ENCODE data around the gene ZNF316.

Gene ZNF316

DNA sequence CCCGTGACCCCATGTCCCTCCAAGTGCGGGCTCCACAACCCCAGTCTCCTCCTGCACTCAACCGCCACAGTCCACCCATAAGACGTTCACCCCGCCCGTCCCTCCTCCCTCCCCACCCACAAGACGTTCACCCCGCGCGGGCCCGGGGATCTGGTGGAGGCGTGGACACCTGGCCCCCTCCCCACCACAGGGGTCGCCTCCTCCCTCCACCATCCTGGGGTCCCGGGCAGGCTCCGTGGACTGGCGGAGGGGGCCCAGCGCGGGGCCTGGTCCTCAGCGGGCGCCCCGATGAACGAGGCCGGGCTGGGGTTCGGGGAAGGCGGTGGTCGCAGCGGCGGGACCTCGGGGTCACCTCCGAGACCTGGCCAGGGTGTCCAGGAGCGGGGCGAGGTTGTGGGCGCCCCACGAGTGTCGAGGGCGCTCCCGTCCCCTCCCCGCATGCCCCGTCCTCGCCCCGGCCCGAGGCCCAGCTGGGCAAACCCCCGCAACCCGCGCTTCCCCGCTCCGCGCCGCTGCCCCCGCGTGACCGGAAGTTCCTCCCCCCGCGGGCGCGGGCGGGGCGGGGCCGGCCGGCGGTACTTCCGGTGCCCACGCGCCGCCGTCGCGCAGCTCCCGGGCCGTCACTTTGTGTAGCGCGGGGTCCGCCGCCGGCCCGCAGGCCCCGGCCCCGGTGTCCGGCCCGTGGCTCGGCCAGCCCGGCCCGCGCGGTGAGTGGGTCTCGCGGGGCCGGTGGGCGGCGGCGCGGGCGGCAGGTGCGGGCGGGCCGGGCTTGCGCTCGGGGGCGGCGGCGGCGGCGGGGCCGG, at the start of gene ZNF316:
TSS of gene ZNF316 (plus strand) at position 578 of the 803 bp plus-strand sequence. CDS start 5,092 bp downstream, outside the sequence.
- DNase-seq = no peak

DNA sequence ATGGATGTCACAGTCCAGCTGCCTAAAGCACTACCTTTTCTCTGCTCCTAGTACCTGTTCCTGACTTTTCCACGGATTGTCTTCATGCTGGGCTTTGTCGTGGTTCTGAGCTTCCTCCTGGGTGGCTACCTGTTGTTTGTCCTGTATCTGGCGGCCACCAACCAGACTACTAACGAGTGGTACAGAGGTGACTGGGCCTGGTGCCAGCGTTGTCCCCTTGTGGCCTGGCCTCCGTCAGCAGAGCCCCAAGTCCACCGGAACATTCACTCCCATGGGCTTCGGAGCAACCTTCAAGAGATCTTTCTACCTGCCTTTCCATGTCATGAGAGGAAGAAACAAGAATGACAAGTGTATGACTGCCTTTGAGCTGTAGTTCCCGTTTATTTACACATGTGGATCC, 48.6 kb upstream of the ZNF316 start:
- DNase-seq = no peak

DNA sequence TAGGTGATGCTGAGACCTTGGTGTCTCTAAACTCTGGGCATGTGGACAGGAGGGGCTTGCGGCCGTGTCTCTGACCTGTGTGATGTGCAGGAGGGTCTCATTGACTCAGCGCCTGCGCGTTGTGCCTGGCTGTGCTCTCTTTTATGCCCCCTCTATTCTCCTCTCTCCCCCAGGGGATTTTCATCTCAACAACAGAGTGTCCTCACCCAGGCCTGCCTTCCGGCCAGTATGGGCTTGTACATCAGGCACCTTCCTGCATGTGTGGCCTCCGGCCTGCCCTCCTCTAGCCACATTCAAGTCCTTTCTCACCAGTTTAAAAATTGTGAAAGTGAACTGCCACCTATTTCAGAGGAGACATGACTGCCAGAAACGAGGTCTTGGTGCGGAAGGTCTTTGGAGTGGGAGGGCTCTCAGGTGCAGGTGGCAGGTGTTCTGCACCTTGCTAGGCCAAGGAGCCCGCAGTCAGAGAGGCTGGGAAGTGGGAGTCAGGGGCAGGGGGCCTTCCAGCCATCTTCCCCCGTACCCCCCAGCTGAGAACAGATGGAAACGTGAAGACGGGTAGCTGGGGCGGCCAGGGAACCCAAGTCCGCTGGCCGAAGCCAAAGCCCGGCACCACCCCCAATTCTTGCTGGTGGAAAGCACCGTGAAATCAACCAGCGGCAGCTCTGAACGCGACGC, 47.8 kb upstream of the ZNF316 start:
- no peak for DNase-seq

GRCh38 chr7:6589829-6590644, 47.1 kb upstream of the ZNF316 start, which contains the start of gene INTS15:
Gene INTS15, plus strand, starts transcription at chr7:6590021. Its CDS starts 263 bp downstream, at chr7:6590284.
- DNase-seq = no peak

- DNase-seq = no peak
These were observed 46.4 kb upstream of the ZNF316 start for GRCh38 chr7:6590645-6591110.

DNA sequence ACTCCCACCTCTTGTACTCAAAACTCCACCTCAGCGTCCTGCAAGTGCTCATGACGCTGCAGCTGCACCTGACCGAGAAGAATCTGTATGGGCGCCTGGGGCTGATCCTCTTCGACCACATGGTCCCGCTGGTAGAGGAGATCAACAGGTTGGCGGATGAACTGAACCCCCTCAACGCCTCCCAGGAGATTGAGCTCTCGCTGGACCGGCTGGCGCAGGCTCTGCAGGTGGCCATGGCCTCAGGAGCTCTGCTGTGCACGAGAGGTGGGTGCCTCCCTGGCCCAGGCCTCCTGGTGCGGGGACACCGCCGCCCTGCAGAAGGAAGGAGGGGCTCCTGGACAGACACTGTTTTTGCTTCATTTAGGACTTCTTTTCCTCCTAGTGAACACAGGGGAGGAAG, 37.0 kb upstream of the ZNF316 start:
- DNase-seq = no peak

- DNase-seq = no peak
These were observed 32.7 kb upstream of the ZNF316 start for GRCh38 chr7:6604458-6604857.

DNA sequence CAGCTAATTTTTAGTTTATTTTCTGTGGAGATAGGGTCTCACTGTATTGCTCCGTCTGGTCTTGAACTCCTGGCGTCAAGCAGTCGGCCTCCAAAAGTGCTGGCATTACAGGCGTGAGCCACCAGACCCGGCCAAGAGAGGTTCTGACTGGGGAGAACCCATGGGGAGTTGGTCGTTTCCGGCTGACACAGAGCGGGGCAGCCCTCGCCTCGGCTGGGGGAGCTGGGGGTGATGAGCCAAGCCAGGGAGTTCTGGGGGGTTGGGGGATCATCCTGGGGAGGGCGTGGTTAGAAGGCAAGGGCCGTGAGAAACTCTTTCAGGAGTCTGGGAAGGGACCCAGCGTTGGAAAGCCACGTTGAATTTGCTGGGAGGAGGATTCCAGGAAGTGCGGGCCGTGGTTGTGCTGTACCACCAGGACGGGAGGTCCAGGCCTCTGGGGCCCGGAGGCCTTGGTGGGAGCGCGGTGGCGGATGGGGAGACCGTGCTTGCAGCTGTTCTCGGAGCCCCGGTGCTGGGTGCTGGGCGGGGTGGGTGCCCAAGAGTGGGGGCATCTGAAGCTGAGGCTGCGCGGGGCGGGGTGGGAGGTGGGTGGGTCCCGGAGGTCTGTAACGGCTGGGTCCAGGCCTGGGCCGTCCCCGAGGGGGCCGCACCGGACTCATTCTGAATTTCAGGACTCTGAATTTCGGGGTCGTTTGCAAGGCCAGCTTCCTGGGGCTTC, 30.1 kb upstream of the ZNF316 start:
- DNase-seq = no peak

GRCh38 chr7:6607651-6608051, 29.5 kb upstream of the ZNF316 start:
- no peak for DNase-seq

- DNase-seq = no peak
These were observed 29.0 kb upstream of the ZNF316 start for GRCh38 chr7:6608081-6608480.

- DNase-seq = no peak
These were observed 28.3 kb upstream of the ZNF316 start for GRCh38 chr7:6608794-6609193.

DNA sequence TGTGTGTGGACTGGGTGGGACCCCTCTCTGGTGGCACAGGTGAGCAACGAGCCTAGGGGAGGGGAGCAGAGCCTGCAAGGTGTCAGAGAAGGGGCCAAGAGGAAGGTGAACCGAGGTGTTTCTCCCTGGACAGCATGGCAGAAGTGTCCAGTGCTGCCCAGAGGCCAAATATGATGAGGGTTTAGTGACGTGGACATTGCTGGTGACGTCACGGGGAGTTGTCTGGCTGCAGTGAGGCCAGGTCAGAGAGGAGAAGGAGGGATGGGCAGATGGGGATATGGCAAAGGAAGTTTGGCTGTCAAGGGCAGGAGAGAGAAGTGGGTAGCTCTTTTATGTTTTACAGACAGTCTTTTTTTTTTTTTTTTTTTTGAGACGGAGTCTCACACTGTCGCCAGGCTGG, 24.3 kb upstream of the ZNF316 start:
- DNase-seq = no peak

DNA sequence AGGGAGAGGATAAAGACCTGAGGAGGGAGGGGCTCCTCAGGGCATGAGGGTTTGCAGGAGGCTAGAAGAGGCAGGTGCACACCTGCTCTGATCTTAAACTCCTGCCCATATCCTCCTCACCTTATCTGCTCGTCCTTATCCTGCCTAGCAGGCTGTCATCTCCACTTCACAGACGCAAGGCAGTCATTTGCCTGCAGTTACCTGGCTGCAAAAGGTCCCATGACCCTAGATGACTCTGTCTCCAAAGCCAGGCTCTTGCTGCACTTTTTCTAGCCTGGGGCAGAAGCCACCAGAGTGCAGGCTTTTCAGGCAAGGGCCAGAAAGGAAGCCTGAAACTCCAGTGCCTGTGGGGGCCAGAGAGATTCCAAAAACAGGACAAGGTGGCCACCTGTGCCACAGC, 23.4 kb upstream of the ZNF316 start:
- DNase-seq = no peak

DNA sequence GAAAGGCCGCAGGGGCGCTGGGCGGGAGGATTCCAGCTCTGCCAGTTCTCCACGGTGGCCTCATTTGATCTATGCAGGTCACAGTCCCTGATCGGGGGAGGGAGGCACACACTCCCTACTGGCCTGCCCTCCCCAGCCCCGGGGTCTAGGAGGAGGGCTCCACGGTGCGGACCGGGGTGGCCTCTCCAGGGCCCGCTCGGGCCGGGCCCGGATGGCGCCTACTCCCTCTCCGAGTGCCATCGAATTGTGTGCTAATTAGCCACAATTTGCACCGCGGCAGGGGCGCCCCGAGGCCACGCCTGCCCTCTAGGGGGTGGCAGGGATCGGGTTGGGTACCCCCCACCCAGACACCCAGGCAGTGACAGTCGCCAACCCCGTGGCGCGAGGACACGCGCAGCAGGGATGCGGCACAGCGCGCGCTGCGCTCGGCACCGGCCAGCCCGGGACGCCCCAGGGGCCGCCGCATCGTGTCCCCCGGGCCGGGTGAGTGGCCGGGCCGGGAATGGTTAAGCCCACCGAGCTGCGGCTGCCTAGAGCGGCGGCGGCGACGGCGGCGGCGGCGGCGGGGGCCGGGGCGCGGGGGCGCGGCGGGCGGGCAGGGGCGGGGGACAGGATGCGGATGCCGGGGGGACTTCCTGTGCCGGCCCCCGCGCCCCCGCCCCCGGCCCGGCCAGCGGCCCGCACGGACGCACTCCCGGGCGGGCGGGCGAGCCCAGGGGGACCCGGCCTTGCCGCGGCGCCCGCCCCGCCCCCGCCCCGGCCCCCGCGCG, 22.0 kb upstream of the ZNF316 start, which contains the start of gene ZNF853:
TSS of gene ZNF853 (plus strand) at position 658 of the 770 bp plus-strand sequence. CDS start 565 bp downstream, outside the sequence.
- DNase-seq = no peak

GRCh38 chr7:6615723-6616555, 21.2 kb upstream of the ZNF316 start:
- DNase-seq = no peak

- DNase-seq = no peak
These were observed 20.1 kb upstream of the ZNF316 start for GRCh38 chr7:6616854-6617643.

DNA sequence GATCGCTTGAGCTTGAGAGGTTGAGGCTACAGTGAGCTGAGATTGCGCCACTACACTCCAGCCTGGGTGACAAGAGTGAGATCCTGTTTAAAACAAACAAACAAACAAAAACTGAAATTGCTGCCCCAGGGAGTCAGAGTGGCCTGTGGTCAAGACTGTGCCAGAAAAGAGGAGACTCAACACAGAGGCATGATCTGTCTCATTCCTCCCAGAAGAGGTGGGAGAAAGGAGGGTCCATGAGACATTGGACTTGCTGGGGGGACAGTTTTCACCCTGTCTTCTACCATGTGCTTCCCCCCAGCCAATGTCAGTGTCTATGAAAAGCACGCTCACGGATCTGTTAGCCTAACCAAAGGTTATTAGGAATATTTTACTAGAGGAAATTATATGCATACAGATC, 18.5 kb upstream of the ZNF316 start:
- no peak for DNase-seq

- no peak for DNase-seq
These were observed 17.2 kb upstream of the ZNF316 start for GRCh38 chr7:6619961-6620360.

DNA sequence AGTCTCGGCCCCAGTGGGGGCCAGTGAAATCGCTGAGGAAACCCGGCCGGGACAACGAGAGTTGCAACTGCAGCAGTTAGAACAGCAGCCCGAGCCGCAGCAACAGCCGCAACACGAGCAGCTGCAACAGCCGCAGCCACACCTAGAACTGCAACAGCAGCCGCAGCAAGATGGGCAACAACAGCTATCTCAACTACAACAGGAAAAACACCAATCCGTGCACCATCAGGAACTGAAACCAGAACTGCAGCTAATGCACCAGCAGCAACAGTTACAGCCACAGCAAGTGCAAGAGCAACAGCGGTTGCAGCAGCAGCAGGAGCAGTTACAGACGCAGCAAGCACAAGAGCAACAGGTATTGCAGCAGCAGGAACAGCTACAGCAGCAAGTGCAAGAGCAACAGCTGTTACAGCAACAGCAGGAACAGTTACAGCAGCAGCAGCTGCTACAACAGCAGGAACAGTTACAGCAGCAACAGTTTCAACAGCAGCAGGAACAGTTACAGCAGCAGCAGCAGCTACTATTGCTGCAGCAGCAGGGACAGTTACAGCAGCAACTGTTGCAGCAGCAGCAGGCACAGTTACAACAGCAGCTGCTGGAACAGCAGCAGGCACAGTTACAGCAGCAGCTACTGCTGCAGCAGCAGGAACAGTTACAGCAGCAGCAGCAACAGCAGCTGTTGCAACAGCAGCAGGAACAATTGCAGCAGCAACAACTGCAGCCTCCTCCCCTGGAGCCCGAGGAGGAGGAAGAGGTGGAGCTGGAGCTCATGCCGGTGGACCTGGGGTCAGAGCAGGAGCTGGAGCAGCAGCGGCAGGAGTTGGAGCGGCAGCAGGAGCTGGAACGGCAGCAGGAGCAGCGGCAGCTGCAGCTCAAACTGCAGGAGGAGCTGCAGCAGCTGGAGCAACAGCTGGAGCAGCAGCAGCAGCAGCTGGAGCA, 15.7 kb upstream of the ZNF316 start:
- no peak for DNase-seq
